GM18858 (cell line): ENCODE data around the gene ZNF808.
"Not testable (repeated sequence)": the region's sequence is repeated elsewhere in the genome, so short reads cannot be mapped to it uniquely, and the experiment has no call there.

Experiments
- ATAC-seq: cut with Tn5 transposase; IDR thresholded peaks from one replicate; pipeline ENCODE4 v1.9.1; 2021; ENCODE audit not compliant: unreplicated experiment

The ZNF808 gene

GRCh38 chr19:52592301-52592700 is 64.8 kb downstream of the ZNF808 start:
- no peak for ATAC-seq

GRCh38 chr19:52593441-52593840 is 66.0 kb downstream of the ZNF808 start:
- not testable (repeated sequence) for ATAC-seq

- ATAC-seq = no peak
Observed at GRCh38 chr19:52599241-52599640, 71.8 kb downstream of the ZNF808 start.

- ATAC-seq = no peak
Observed at GRCh38 chr19:52600639-52601024, 73.2 kb downstream of the ZNF808 start.

GRCh38 chr19:52601025-52601973 is 73.8 kb downstream of the ZNF808 start:
- ATAC-seq = peak; percentile 71

GRCh38 chr19:52601974-52602366 is 74.5 kb downstream of the ZNF808 start:
- ATAC-seq = not testable (repeated sequence)

- ATAC-seq = no peak
Observed at GRCh38 chr19:52602941-52603340, 75.5 kb downstream of the ZNF808 start.

GRCh38 chr19:52603558-52604207 is 76.2 kb downstream of the ZNF808 start:
- no peak for ATAC-seq
